ENCODE measurements around the gene TERC. TPM values are rescaled to one million over a fixed set of nuclear protein-coding genes. Genes with fewer than 3 reads are reported as not detected.

Gene TERC
- total RNA-seq, 2 donors from 2014 or later, result 9.4 to 11.1 TPM

DNA sequence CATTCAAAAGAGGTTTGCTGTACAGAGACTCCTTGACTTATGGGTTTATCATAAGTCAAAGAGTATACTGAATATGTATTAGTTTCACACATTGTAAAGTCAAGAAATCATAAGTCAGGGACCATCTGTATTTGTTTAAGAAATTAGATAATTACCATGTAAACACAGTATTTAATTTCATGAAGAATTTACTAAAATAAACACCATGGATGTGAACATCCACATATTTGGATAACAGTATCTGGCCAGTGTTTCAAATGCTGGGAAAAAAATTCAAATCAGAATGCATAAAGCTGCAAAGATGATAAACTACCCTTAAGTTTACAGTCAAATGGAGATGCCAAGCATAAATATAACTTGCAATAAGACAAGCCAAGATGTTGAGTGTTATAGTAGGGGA, 25.4 kb upstream of the TERC start:
- H3K4me3 ChIP-seq (ENCODE audit: low read length), result no peak overlapping the region
- H3K27ac Mint-ChIP-seq, result no peak overlapping the region
- H3K36me3 Mint-ChIP-seq (ENCODE audit: low read depth), result peaks cover 36% of the 10 kb centered on the region
- TF ChIP-seq, protein P1, sequence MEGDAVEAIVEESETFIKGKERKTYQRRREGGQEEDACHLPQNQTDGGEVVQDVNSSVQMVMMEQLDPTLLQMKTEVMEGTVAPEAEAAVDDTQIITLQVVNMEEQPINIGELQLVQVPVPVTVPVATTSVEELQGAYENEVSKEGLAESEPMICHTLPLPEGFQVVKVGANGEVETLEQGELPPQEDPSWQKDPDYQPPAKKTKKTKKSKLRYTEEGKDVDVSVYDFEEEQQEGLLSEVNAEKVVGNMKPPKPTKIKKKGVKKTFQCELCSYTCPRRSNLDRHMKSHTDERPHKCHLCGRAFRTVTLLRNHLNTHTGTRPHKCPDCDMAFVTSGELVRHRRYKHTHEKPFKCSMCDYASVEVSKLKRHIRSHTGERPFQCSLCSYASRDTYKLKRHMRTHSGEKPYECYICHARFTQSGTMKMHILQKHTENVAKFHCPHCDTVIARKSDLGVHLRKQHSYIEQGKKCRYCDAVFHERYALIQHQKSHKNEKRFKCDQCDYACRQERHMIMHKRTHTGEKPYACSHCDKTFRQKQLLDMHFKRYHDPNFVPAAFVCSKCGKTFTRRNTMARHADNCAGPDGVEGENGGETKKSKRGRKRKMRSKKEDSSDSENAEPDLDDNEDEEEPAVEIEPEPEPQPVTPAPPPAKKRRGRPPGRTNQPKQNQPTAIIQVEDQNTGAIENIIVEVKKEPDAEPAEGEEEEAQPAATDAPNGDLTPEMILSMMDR (conservative IDR thresholded peaks at IDR 0.05), result no peak
- H3K4me3 Mint-ChIP-seq, result no peak overlapping the region
- H3K36me3 ChIP-seq (ENCODE audit: control insufficient read depth, insufficient read depth, low read length), result peaks cover 58% of the 10 kb centered on the region
- H3K4me1 Mint-ChIP-seq, result no peaks in the 10 kb centered on the region
- H3K27me3 Mint-ChIP-seq (ENCODE audit: insufficient read depth), result no peaks in the 10 kb centered on the region
- H3K27ac ChIP-seq (ENCODE audit: low read depth, low read length), result no peak overlapping the region
- no peaks in the 10 kb centered on the region for H3K9me3 ChIP-seq (ENCODE audit: control insufficient read depth, low read length)
- no peak overlapping the region for H3K9ac ChIP-seq (ENCODE audit: extremely low read depth, low read length, poor library complexity, severe bottlenecking)
- H3K4me1 ChIP-seq (ENCODE audit: control insufficient read depth, insufficient read depth, low read length), result no peaks in the 10 kb centered on the region
- no peak for DNase-seq
- H3K27me3 ChIP-seq (ENCODE audit: control insufficient read depth, insufficient read depth, low read length, poor library complexity, severe bottlenecking), result no peaks in the 10 kb centered on the region
- H3K9me3 Mint-ChIP-seq, result no peaks in the 10 kb centered on the region

DNA sequence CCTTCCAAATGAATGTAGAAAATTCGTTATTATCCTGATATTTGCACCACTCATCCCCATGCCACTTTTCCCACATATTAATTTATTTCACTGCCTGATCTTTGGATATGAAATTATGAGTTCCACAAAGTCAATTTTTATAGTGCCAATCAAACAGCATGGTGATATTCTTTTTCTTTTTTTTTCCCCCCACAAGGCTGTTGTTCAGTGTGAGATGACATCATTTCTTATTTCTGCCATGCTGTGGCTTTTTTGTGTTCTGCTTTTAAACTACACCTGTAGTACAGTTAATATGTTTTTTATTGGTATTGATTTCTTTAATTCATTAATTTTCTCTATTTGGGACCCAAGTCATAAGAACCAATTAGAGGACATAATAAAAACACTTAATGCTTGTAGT, 22.9 kb upstream of the TERC start:
- no peaks in the 10 kb centered on the region for H3K9me3 ChIP-seq (ENCODE audit: control insufficient read depth, low read length)
- no peaks in the 10 kb centered on the region for H3K4me1 ChIP-seq (ENCODE audit: control insufficient read depth, insufficient read depth, low read length)
- Mint-ChIP-seq H3K27ac (no peak overlapping the region), H3K27me3 (ENCODE audit: insufficient read depth) (no peaks in the 10 kb centered on the region), H3K9me3 (no peaks in the 10 kb centered on the region), H3K4me3 (no peak overlapping the region), H3K36me3 (ENCODE audit: low read depth) (peaks cover 35% of the 10 kb centered on the region), H3K4me1 (no peaks in the 10 kb centered on the region)
- 88% methylated on average over 1 of the region's 1 CpG; no CpG with 5 or more reads in 1 of the 2 experiments for WGBS, 2 experiments (ENCODE audit: insufficient coverage in 1 of 2, insufficient read length in 1 of 2)
- no peak overlapping the region for H3K27ac ChIP-seq (ENCODE audit: low read depth, low read length)
- no peak overlapping the region for H3K9ac ChIP-seq (ENCODE audit: extremely low read depth, low read length, poor library complexity, severe bottlenecking)
- H3K27me3 ChIP-seq (ENCODE audit: control insufficient read depth, insufficient read depth, low read length, poor library complexity, severe bottlenecking), result no peaks in the 10 kb centered on the region
- DNase-seq, result no peak
- H3K4me3 ChIP-seq (ENCODE audit: low read length), result no peak overlapping the region
- TF ChIP-seq, protein P1 (conservative IDR thresholded peaks at IDR 0.05), result no peak
- peaks cover 80% of the 10 kb centered on the region for H3K36me3 ChIP-seq (ENCODE audit: control insufficient read depth, insufficient read depth, low read length)

DNA sequence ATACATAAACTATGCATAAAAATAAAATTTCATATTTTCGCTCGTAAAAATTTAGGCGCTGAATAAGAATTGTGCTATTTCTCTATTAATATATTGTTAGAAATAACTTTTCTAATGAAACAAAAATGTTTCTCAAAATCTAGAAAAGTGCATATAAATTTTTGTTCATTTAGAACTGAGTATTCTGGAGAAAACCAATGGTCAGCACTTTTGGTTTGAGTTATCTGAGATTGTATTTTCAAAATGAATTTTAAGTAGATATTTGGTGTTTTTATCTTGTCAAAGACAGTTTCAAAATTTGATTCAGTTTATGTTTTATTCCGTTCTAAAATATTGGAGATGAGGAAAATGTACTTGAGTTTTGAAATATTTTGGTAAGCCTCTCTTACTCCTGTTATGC, 22.3 kb upstream of the TERC start:
- peaks cover 33% of the 10 kb centered on the region for H3K36me3 Mint-ChIP-seq (ENCODE audit: low read depth)
- H3K4me3 Mint-ChIP-seq, result no peak overlapping the region
- Histone ChIP-seq H3K9ac (ENCODE audit: extremely low read depth, low read length, poor library complexity, severe bottlenecking) (no peak overlapping the region), H3K27ac (ENCODE audit: low read depth, low read length) (no peak overlapping the region), H3K4me3 (ENCODE audit: low read length) (no peak overlapping the region), H3K36me3 (ENCODE audit: control insufficient read depth, insufficient read depth, low read length) (peaks cover 80% of the 10 kb centered on the region), H3K4me1 (ENCODE audit: control insufficient read depth, insufficient read depth, low read length) (no peaks in the 10 kb centered on the region), H3K9me3 (ENCODE audit: control insufficient read depth, low read length) (no peaks in the 10 kb centered on the region), H3K27me3 (ENCODE audit: control insufficient read depth, insufficient read depth, low read length, poor library complexity, severe bottlenecking) (no peaks in the 10 kb centered on the region)
- H3K9me3 Mint-ChIP-seq, result no peaks in the 10 kb centered on the region
- 90 to 100% methylated on average over 1 of the region's 4 CpGs for WGBS, 2 experiments (ENCODE audit: insufficient coverage in 1 of 2, insufficient read length in 1 of 2)
- DNase-seq, result no peak
- H3K27me3 Mint-ChIP-seq (ENCODE audit: insufficient read depth), result no peaks in the 10 kb centered on the region
- TF ChIP-seq, protein P1 (conservative IDR thresholded peaks at IDR 0.05), result no peak
- H3K4me1 Mint-ChIP-seq, result no peaks in the 10 kb centered on the region
- H3K27ac Mint-ChIP-seq, result no peak overlapping the region

Data from endodermal cell (in vitro differentiated cells).